Right lobe of liver (tissue), 6 donors: ENCODE results near the gene ALPL. TPM values are rescaled to one million over a fixed set of nuclear protein-coding genes. Genes with fewer than 3 reads are reported as not detected.

Experiments used
- ATAC-seq, 4 donors: fragments of 200-7000 bp; cut with Tn5 transposase; one replicate each; pipeline ENCODE4 v1.9.1; 2020; ENCODE audit warnings: mild to moderate bottlenecking in 4 of 4, moderate library complexity in 4 of 4
- DNase-seq, 3 donors: peaks; one replicate each; pipeline ENCODE4 v3.0.0-alpha.2; 2020
- H3K27ac ChIP-seq, 3 donors: fragments of 200-600 bp; one replicate each; pipeline ENCODE4 v1.8.0; 2022
- H3K27me3 ChIP-seq, 2 donors: fragments of 200-600 bp; one replicate each; pipeline ENCODE4 v1.8.0; 2022
- H3K36me3 ChIP-seq, 4 donors: fragments of 200-600 bp; sonication (generic) in 1 of 4; one replicate each; pipeline versions ENCODE4 v1.5.1 to v1.8.0; 2017 to 2022; ENCODE audit warnings: control low read depth in 1 of 4
- H3K4me1 ChIP-seq, 4 donors: fragments of 200-600 bp; sonication (generic) in 1 of 4; one replicate each; pipeline versions ENCODE4 v1.5.1 to v1.8.0; 2017 to 2022; ENCODE audit warnings: control low read depth in 1 of 4
- H3K4me3 ChIP-seq, 3 donors: fragments of 200-600 bp; one replicate each; pipeline ENCODE4 v1.8.0; 2022
- H3K9me3 ChIP-seq, 4 donors: fragments of 200-600 bp; sonication (generic) in 1 of 4; one replicate each; pipeline versions ENCODE4 v1.5.1 to v1.8.0; 2017 to 2022; ENCODE audit warnings: control low read depth in 1 of 4
- CTCF ChIP-seq, 4 donors: fragments of 200-600 bp in 3 of 4; fragments of 450-650 bp in 1 of 4; IDR thresholded peaks; one replicate each; pipeline versions ENCODE4 v1.5.1 to v1.8.0; 2016 to 2022; ENCODE audit warnings: antibody characterized with exemption in 4 of 4, mild to moderate bottlenecking in 2 of 4
- POLR2A ChIP-seq: fragments of 450-650 bp; IDR thresholded peaks from one replicate; pipeline ENCODE4 v1.6.1; 2017; ENCODE audit warnings: antibody characterized with exemption, mild to moderate bottlenecking
- WGBS: methylation state at CpG from one replicate; pipeline ENCODE4 v1.1.6; 2018; ENCODE audit warnings: low coverage, low lambda C conversion rate; ENCODE audit not compliant: insufficient coverage; ENCODE audit errors: missing lambda C conversion rate; 5-methylcytosine and 5-hydroxymethylcytosine counted together
- intact Hi-C, 2 donors: fragments of 100-400 bp; cut with DNase I; formaldehyde crosslinking; loops; one replicate each; pipeline versions ENCODE4 v1.11.2 to v1.14.1; 2022
- total RNA-seq, 6 experiments: library from RNA; depleted of rRNA in 2 of 6; stranded (reverse); fragments of >200 nt in 2 of 6; fragmentation: NEBNext Ultra II Directional in 3 of 6; extraction: Animal tissue kit (Norgen Biotek cat#: 25700) in 3 of 6; gene quantifications; one replicate each; pipeline versions ENCODE4 v1.1.0 to v1.2.4, GENCODE V29; 2016 to 2023
- donor health status: DM: no; HTN: yes; CAD: no.
- donor health status: DM: no; HTN: no; CAD: no.
- donor health status: DM: no; HTN: no; CAD: no.
- donor health status: DM: no; HTN: yes; CAD: no.
- donor health status: DM: no; HTN: yes; CAD: no.

ALPL gene
- total RNA-seq, 6 experiments from 2014 or later = 23.2 to 81.5 (median 48.1) TPM

DNA sequence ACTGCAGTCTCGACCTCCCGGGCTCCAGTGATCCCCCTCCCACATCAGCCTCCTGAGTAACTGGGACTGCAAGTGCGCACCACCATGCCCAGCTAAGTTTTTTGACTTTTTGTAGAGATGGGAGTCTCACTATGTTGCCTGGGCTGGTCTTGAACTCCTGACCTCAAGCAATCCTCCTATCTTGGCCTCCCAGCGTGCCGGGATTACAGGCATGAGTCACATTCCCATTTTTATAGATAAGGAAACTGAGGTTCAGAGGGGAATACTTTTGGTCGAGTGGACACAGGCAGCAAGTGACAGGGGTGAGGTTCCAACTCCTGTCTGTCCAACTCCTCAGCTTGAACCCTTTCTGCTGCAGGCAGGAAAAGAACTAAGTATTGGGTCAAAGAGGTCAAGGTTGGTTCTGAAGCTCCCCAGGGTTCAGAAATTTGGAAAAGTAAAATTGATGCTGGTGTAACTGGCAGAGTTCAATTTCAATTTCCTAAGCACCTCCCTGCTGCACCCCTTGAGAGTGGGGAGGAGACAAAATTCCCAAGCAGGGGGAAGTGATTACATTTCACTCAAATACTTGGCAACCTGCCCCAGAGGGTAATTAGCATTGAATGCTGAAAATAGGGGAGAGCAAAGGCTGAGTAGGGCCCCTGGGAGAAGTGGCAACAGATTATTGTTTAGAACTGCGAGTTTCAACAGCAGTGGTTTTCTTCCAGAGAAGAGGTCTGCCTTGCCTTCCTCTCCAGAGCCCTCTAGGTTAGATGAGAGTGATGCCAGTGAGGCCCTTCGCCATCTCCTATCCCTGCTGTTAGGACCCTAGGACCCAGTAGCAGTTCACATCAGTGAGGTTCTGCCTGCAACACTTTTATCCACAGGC is 17.5 kb upstream of the ALPL start:
- WGBS = 44% methylated on average over 4 of the region's 8 CpGs
- Histone ChIP-seq H3K36me3 (no peaks in the 10 kb centered on the region), H3K9me3 (no peaks in the 10 kb centered on the region), H3K4me3 (no peak overlapping the region), H3K27me3 (no peaks in the 10 kb centered on the region), H3K4me1 (no peaks in the 10 kb centered on the region), H3K27ac (no peak overlapping the region)
- no peak for DNase-seq
- TF ChIP-seq POLR2A = no peak
- TF ChIP-seq CTCF (IDR thresholded peaks at IDR 0.05) = no peak
- no peak for ATAC-seq
- intact Hi-C loops = no loop called here

DNA sequence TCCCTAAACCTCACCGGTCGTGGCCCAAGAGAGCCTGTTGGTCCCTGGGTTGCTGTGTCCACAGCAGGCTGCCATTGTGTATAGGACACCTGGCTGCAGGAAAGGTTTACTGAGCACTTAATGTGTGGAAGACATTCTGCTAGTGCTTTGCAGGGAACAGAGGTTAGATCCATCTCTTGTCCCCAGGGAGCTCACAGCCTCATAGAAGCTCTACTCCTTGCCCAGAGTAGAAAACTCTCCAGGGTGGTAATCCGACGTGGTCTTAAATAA is 16.9 kb upstream of the ALPL start:
- no peak for TF ChIP-seq POLR2A
- TF ChIP-seq CTCF (IDR thresholded peaks at IDR 0.05) = no peak
- DNase-seq (no peak), ATAC-seq (no peak)
- H3K36me3 ChIP-seq = no peaks in the 10 kb centered on the region
- H3K4me1 ChIP-seq = no peaks in the 10 kb centered on the region
- 44% methylated on average over 4 of the region's 4 CpGs for WGBS
- intact Hi-C loops = no loop called here
- no peaks in the 10 kb centered on the region for H3K9me3 ChIP-seq
- H3K4me3 ChIP-seq = no peak overlapping the region
- no peak overlapping the region for H3K27ac ChIP-seq
- H3K27me3 ChIP-seq = no peaks in the 10 kb centered on the region

DNA sequence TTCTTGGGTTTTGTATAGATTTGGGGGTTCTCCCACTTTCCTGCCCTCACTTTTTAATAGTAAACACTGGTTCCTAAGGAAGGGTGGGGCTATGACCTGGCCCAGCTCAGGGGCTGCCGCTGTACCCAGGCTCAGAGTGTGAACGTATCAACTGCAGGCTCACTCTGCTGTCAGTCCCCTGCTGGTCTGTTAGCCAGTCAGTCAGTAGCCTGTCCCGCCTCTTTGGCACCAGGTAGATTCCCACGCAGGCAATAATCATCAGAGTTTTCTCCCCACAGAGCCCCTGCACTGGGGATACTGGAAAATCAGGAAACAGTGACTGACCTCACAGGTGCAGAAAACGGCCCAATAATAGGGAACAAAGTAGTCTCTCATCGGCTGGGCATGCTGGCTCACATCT is 15.0 kb upstream of the ALPL start:
- Histone ChIP-seq H3K4me3 (no peak overlapping the region), H3K9me3 (no peaks in the 10 kb centered on the region), H3K27me3 (no peaks in the 10 kb centered on the region), H3K4me1 (no peaks in the 10 kb centered on the region), H3K36me3 (no peaks in the 10 kb centered on the region), H3K27ac (no peak overlapping the region)
- ATAC-seq (no peak), DNase-seq (no peak)
- no peak for TF ChIP-seq CTCF (IDR thresholded peaks at IDR 0.05)
- no peak for TF ChIP-seq POLR2A
- 80% methylated on average over 2 of the region's 6 CpGs for WGBS
- intact Hi-C loops = no loop called here

GRCh38 chr1:21495225-21495820 is 13.9 kb upstream of the ALPL start:
- DNase-seq = no peak
- intact Hi-C loops = no loop called here
- Histone ChIP-seq H3K27me3 (no peaks in the 10 kb centered on the region), H3K4me3 (no peak overlapping the region), H3K4me1 (no peaks in the 10 kb centered on the region), H3K27ac (no peak overlapping the region), H3K36me3 (no peaks in the 10 kb centered on the region), H3K9me3 (no peaks in the 10 kb centered on the region)
- ATAC-seq = no peak
- TF ChIP-seq CTCF (IDR thresholded peaks at IDR 0.05) (no peak), POLR2A (no peak)
- WGBS = 75% methylated on average over 4 of the region's 7 CpGs
